HFF-Myc (cell line): ENCODE measurements around the gene TRIM6.

Source experiments
- DNase-seq: peaks from one replicate; pipeline ENCODE4 v3.0.0-alpha.2; 2011; ENCODE audit warnings: low read depth; ENCODE audit errors: extremely low read depth
- H3K4me3 ChIP-seq: replicated peaks from 2 replicates; pipeline ENCODE4 v1.5.1; 2011; ENCODE audit warnings: low read depth, mild to moderate bottlenecking, control low read depth, low read length
- TF ChIP-seq, protein P1 (sequence below): IDR thresholded peaks from 2 replicates; pipeline ENCODE4 v1.5.1; 2012; ENCODE audit warnings: mild to moderate bottlenecking, low read depth, low read length, control low read depth; ENCODE audit errors: missing control alignments

The TRIM6 gene, protein sequence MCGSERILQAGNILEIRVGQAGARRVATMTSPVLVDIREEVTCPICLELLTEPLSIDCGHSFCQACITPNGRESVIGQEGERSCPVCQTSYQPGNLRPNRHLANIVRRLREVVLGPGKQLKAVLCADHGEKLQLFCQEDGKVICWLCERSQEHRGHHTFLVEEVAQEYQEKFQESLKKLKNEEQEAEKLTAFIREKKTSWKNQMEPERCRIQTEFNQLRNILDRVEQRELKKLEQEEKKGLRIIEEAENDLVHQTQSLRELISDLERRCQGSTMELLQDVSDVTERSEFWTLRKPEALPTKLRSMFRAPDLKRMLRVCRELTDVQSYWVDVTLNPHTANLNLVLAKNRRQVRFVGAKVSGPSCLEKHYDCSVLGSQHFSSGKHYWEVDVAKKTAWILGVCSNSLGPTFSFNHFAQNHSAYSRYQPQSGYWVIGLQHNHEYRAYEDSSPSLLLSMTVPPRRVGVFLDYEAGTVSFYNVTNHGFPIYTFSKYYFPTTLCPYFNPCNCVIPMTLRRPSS

DNA sequence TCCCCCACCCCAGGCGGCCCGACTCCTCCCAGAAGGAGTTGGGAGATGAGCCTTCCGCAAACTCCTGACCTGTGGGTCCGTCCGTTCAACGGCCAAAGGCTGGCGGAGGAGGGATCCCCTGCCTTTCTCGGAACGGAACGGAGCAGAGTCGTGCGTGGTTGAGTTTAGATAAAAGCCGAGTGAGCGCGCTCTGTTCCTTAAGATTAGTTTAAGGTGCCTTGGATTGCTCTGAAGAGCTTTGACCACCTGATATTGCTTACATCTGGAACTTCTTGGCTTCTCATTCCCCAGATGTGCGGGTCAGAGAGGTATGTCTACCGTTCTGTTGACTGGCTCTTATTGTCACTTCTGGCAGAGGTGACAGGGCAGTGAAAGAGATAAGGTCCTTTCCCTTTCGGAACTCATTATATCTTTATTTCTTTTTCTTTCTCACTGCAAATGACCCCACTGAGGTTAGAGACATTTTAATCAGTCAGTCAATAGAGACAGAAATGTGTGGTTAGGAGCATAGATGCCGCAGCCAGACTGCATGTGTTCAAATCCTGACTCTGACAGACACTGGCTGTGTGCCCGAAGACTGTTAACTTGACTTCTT is at the start of gene TRIM6:
TRIM6 (plus strand) TSS at position 31 of the 595 bp plus-strand sequence; CDS start at position 292, 261 bp downstream.
- peak within 1 kb of the TSS; percentile 43 for H3K4me3 ChIP-seq
- TF ChIP-seq, protein P1, sequence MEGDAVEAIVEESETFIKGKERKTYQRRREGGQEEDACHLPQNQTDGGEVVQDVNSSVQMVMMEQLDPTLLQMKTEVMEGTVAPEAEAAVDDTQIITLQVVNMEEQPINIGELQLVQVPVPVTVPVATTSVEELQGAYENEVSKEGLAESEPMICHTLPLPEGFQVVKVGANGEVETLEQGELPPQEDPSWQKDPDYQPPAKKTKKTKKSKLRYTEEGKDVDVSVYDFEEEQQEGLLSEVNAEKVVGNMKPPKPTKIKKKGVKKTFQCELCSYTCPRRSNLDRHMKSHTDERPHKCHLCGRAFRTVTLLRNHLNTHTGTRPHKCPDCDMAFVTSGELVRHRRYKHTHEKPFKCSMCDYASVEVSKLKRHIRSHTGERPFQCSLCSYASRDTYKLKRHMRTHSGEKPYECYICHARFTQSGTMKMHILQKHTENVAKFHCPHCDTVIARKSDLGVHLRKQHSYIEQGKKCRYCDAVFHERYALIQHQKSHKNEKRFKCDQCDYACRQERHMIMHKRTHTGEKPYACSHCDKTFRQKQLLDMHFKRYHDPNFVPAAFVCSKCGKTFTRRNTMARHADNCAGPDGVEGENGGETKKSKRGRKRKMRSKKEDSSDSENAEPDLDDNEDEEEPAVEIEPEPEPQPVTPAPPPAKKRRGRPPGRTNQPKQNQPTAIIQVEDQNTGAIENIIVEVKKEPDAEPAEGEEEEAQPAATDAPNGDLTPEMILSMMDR, result no peak
- no peak for DNase-seq

DNA sequence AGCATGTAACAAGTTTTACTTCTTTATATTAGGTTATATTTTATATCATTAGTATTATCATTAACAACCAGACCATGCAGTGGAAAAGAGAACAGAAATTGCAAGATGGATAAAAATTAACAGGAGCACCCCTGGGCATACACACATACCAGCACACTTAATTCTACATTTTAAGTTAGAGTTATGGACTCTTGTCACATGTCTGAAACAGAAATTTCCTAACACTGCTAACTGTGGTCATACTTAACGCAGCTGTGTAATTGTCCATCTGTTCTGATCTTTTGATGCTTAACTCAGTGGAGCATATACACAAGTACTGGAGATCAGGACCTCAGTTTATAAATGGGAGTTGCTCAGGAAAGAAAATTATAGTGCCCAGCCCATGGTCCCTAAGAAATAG is 48.5 kb upstream of the TRIM6 start:
- TF ChIP-seq, protein P1, result no peak
- no peak for DNase-seq
- no peak overlapping the region for H3K4me3 ChIP-seq

DNA sequence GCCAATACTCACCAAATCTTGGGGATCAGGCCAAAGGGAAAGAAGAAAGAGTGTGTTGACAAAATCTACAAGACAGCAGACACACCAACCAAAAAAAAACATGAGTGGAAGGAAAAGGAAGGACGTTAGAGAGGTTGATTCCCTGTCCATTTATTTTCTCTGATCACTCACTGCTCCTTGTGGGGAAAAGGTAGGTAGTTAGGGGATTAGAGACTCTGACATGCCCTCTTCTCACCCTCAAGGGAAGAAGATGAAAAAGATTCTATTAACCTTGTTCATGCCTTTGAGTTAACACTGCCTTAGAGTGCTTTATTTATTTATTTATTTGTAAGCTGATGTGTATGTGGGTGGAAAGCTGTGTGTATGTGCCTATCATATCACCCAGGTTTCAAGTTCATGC is 48.0 kb upstream of the TRIM6 start, which contains the start of gene OR52H1:
OR52H1 (minus strand) TSS at position 101 of the 400 bp plus-strand sequence. CDS start 3,035 bp downstream, outside the sequence.
- no peak within 1 kb of the TSS for H3K4me3 ChIP-seq
- DNase-seq, result no peak
- TF ChIP-seq, protein P1, result no peak

DNA sequence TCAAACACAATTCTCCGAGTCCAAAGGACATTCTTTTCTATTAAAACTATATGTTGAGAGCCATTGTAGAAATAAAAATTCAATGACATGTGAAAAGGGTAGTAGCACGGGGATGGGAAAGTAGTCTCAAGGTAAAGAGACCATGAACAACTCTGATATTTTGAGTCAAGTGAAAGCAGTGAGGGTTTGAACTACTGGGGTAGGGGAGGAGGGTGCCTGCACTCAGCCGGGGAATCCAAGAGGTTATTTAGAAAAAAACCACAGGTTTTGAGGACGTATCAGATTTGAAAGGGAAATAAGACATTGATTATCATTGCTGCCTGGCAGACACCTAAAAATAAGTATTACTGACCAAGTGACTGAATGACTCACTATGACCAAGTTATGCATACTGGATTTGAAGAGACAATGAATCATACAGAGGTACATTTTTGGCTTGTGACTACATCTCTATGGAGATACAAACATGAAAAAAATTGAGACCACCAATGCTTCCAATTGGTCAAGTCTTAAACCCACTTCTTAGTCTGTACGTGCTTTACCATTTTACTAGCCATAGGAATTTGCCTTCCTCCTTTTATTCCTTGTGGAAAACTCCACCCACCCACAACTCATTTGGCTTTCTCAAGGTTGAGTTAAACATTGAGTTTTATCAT is 45.9 kb upstream of the TRIM6 start:
- TF ChIP-seq, protein P1, result no peak
- no peak overlapping the region for H3K4me3 ChIP-seq

DNA sequence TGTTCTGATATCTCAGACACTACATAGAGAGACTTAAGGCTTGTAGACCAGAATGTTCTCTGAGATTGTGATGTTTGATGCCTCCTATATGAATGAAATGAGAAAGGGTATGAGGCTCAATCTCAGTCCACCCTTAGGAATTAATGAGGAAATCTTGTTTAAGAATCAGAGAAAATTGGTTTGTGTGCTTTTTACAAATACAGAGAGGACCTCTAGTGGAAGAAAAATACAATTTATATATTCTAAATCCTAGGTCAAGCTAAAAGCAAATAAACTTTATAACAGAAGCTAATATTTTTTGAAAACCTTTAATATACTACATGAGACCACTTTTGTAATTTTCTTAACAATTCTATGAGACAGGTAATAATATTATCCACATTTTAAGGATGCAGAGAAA is 43.1 kb upstream of the TRIM6 start:
- no peak overlapping the region for H3K4me3 ChIP-seq
- no peak for DNase-seq
- TF ChIP-seq, protein P1, result no peak

More for the DNA sequence above, 45.9 kb upstream of the TRIM6 start:
- DNase-seq, result peak; percentile 20

DNA sequence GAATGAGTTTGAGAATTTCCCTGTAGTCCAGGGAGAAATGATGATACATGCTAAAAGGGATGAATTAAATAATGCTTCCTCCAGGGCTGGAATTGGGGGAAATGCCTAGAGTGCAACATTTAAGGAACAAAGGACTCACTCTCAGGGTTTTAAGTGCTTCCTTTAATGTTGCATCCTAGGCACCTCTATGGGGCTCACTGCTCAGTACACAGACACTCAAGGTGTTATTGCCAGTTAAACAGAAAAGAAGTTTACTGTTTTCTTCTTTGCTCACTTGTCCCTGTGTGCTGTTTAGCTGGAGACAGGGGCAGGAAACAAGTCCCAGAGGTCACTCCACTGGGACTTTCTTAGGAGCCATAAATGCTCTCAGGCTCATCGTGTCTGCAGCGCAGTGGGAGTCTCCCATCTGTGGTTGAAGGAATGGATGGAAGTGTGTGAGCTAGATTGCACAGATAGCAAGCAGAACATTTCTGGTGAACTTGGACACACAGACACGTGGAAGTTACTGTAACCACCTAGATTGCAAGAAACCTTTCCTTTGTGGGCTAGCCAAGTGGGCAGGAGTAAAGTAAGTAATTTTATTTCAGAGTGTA is 39.7 kb upstream of the TRIM6 start:
- DNase-seq, result no peak
- H3K4me3 ChIP-seq, result no peak overlapping the region
- TF ChIP-seq, protein P1, result no peak
